Pancreas (tissue), 10 donors: ENCODE results near the gene PEMT. TPM values are rescaled to one million over a fixed set of nuclear protein-coding genes. Genes with fewer than 3 reads are reported as not detected.

Source experiments
- ATAC-seq, 4 donors: fragments of 200-7000 bp; cut with Tn5 transposase; one replicate each; pipeline versions ENCODE4 v1.8.0 to v1.9.1; 2020; ENCODE audit warnings: mild to moderate bottlenecking in 4 of 4, moderate library complexity in 4 of 4
- DNase-seq, 6 donors: peaks; one replicate each; pipeline ENCODE4 v3.0.0-alpha.2; 2020
- FAIRE-seq: peaks from 2 replicates; lab custom pipeline; 2012; peaks lifted over from hg19 to GRCh38; lab: Jason Lieb, UNC
- H3K27ac ChIP-seq, 4 donors: fragments of 200-600 bp; sonication (generic); 1 replicate in 3 of 4; 2 replicates in 1 of 4; pipeline versions ENCODE4 v1.5.0 to v1.8.0; 2020
- H3K27me3 ChIP-seq, 4 donors: fragments of 200-600 bp; one replicate each; pipeline ENCODE4 v1.8.0; 2021
- H3K36me3 ChIP-seq, 3 donors: fragments of 200-600 bp; sonication (generic) in 1 of 3; one replicate each; pipeline versions ENCODE4 v1.5.0 to v1.8.0; 2020 to 2021
- H3K4me1 ChIP-seq, 3 donors: fragments of 200-600 bp; one replicate each; pipeline ENCODE4 v1.8.0; 2021
- H3K4me3 ChIP-seq, 4 donors: fragments of 200-600 bp; sonication (generic) in 2 of 4; one replicate each; pipeline versions ENCODE4 v1.5.0 to v1.8.0; 2020 to 2021
- H3K9me3 ChIP-seq, 4 donors: fragments of 200-600 bp; one replicate each; pipeline ENCODE4 v1.8.0; 2021
- CTCF ChIP-seq, 4 donors: fragments of 200-600 bp; sonication (generic) in 3 of 4; IDR thresholded peaks; one replicate each; pipeline versions ENCODE4 v1.5.0 to v1.8.0; 2021; ENCODE audit warnings: antibody characterized with exemption in 4 of 4
- WGBS, 2 donors: extraction: QIAGEN DNeasy Blood & Tissue Kit; methylation state at CpG; one replicate each; pipeline ENCODE4 v1.1.7; 2013; 5-methylcytosine and 5-hydroxymethylcytosine counted together
- intact Hi-C, 3 donors: fragments of 100-400 bp; cut with DNase I; formaldehyde crosslinking; loops; one replicate each; pipeline versions ENCODE4 v1.11.1 to v1.14.2; 2022
- polyA plus RNA-seq, 2 donors: library from polyadenylated mRNA; stranded (reverse); fragments of 200-250 nt; gene quantifications; one replicate each; pipeline ENCODE4 v1.2.3, GENCODE V29; 2013
- total RNA-seq, 6 donors: library from RNA; stranded (reverse); fragmentation: NEBNext Ultra II Directional in 4 of 6; extraction: Animal tissue kit (Norgen Biotek cat#: 25700) in 4 of 6; gene quantifications; one replicate each; pipeline versions ENCODE4 v1.2.1 to v1.2.4, GENCODE V29; 2021 to 2023
- donor health status: healthy with polysubstance abuse.
- donor health status: DM: no; HTN: no; CAD: no; lungs with moderate emphysema.
- donor health status: DM: no; HTN: no; CAD: no.
- donor health status: control.
- donor health status: control.
- donor health status: Bipolar disorder and iron deficiency.
- donor health status: DM: yes; HTN: yes; CAD: no.
- donor health status: DM: no; HTN: no; CAD: no.
- donor health status: DM: no; HTN: no; CAD: no.
- donor health status: DM: yes; HTN: yes; CAD: no.

PEMT gene
- total and polyA plus RNA-seq, 8 donors = 14.8 to 109 (median 24.6) TPM

- Histone ChIP-seq H3K9me3 (no peaks in the 10 kb centered on the region), H3K4me1 (no peaks in the 10 kb centered on the region), H3K27me3 (no peaks in the 10 kb centered on the region), H3K4me3 (no peak overlapping the region), H3K27ac (no peak overlapping the region), H3K36me3 (no peaks in the 10 kb centered on the region)
- intact Hi-C loops = no loop called here
- 0 to 3% methylated on average over 3 of the region's 3 CpGs for WGBS, 2 donors
- ATAC-seq (peak; percentile 56 to 97 (median 92)), DNase-seq (peak in 3 of 6 donors; percentile 31 to 61 (median 33)), FAIRE-seq (no peak)
- peak; percentile 63 to 70 (median 64) for TF ChIP-seq CTCF (IDR thresholded peaks at IDR 0.05)
Measured at GRCh38 chr17:17613708-17614114, 22.2 kb upstream of the PEMT start.

- ATAC-seq (no peak), FAIRE-seq (no peak), DNase-seq (no peak)
- Histone ChIP-seq H3K9me3 (no peaks in the 10 kb centered on the region), H3K4me3 (no peak overlapping the region), H3K27ac (no peak overlapping the region), H3K4me1 (no peaks in the 10 kb centered on the region), H3K36me3 (no peaks in the 10 kb centered on the region), H3K27me3 (no peaks in the 10 kb centered on the region)
- TF ChIP-seq CTCF (IDR thresholded peaks at IDR 0.05) = no peak
- 79 to 85% methylated on average over 9 of the region's 9 CpGs for WGBS, 2 donors
- intact Hi-C loops = no loop called here
Measured at GRCh38 chr17:17612085-17613022, 20.8 kb upstream of the PEMT start.

GRCh38 chr17:17609121-17609520, 17.6 kb upstream of the PEMT start:
- Histone ChIP-seq H3K36me3 (no peaks in the 10 kb centered on the region), H3K9me3 (no peaks in the 10 kb centered on the region), H3K27ac (no peak overlapping the region), H3K4me3 (no peak overlapping the region), H3K27me3 (no peaks in the 10 kb centered on the region), H3K4me1 (no peaks in the 10 kb centered on the region)
- no peak for TF ChIP-seq CTCF (IDR thresholded peaks at IDR 0.05)
- peak in 1 of 4 donors; percentile 35 for ATAC-seq
- intact Hi-C loops = no loop called here
- DNase-seq = no peak
- no peak for FAIRE-seq
- WGBS, 2 donors = 93 to 98% methylated on average over 4 of the region's 4 CpGs

GRCh38 chr17:17606416-17607000, 15.0 kb upstream of the PEMT start:
- intact Hi-C loops = no loop called here
- FAIRE-seq (no peak), DNase-seq (no peak), ATAC-seq (no peak)
- Histone ChIP-seq H3K9me3 (no peaks in the 10 kb centered on the region), H3K27me3 (no peaks in the 10 kb centered on the region), H3K4me3 (no peak overlapping the region), H3K4me1 (no peaks in the 10 kb centered on the region), H3K27ac (no peak overlapping the region), H3K36me3 (no peaks in the 10 kb centered on the region)
- 66 to 69% methylated on average over 7 of the region's 7 CpGs for WGBS, 2 donors
- TF ChIP-seq CTCF (IDR thresholded peaks at IDR 0.05) = no peak

- WGBS, 2 donors = 50 to 62% methylated on average over 4 of the region's 4 CpGs
- Histone ChIP-seq H3K36me3 (no peaks in the 10 kb centered on the region), H3K4me1 (no peaks in the 10 kb centered on the region), H3K4me3 (no peak overlapping the region), H3K9me3 (no peaks in the 10 kb centered on the region), H3K27ac (no peak overlapping the region), H3K27me3 (no peaks in the 10 kb centered on the region)
- FAIRE-seq (no peak), DNase-seq (no peak), ATAC-seq (no peak)
- no peak for TF ChIP-seq CTCF (IDR thresholded peaks at IDR 0.05)
- intact Hi-C loops = no loop called here
Measured at GRCh38 chr17:17605729-17606088, 14.2 kb upstream of the PEMT start.
